ENCODE results near the gene RNF4.

DNA sequence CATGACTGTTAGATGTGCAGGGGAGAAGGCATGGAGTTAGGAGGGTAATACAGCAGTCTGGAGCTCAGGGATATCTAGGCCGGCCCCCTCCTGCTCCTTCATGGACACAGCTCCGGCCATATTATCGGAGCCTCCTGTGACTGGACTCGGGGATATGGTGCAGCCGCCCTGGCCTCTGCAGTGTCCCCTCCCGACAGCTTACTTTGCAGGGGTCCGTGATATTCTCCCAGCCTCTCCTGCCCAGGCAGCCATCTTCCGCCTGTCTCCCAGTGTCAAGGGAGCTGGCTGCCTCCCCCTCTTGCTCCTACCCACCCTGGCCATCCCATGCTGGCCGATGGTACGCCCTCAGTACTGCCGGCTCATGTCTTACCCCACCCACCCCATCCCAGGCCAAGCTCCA lies 19.9 kb upstream of the RNF4 start:
- TF ChIP-seq EZH2phosphoT487 (IDR thresholded peaks at IDR 0.05; ENCODE audit: low read length) (no peak), EZH2 (optimal IDR thresholded peaks at IDR 0.05; ENCODE audit: low read depth, low read length) (no peak)
- TF ChIP-seq, protein P1, sequence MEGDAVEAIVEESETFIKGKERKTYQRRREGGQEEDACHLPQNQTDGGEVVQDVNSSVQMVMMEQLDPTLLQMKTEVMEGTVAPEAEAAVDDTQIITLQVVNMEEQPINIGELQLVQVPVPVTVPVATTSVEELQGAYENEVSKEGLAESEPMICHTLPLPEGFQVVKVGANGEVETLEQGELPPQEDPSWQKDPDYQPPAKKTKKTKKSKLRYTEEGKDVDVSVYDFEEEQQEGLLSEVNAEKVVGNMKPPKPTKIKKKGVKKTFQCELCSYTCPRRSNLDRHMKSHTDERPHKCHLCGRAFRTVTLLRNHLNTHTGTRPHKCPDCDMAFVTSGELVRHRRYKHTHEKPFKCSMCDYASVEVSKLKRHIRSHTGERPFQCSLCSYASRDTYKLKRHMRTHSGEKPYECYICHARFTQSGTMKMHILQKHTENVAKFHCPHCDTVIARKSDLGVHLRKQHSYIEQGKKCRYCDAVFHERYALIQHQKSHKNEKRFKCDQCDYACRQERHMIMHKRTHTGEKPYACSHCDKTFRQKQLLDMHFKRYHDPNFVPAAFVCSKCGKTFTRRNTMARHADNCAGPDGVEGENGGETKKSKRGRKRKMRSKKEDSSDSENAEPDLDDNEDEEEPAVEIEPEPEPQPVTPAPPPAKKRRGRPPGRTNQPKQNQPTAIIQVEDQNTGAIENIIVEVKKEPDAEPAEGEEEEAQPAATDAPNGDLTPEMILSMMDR (IDR thresholded peaks at IDR 0.05; ENCODE audit: low read length), result no peak
